ENCODE measurements around the gene SPG11.

- TF ChIP-seq POLR2A (IDR thresholded peaks at IDR 0.05; ENCODE audit: low read depth, low read length), result no peak
- no peak for TF ChIP-seq IRF5 (IDR thresholded peaks at IDR 0.05; ENCODE audit: borderline replicate concordance)
- TF ChIP-seq ZNF384 (IDR thresholded peaks at IDR 0.05; ENCODE audit: borderline replicate concordance, low read depth, low read length), result no peak
- TF ChIP-seq CTCF (IDR thresholded peaks at IDR 0.05 in 2 of 3, conservative IDR thresholded peaks at IDR 0.05 in 1 of 3; ENCODE audit: control insufficient read depth in 2 of 3, extremely low read depth in 1 of 3, insufficient read depth in 1 of 3, low read depth in 3 of 3, low read length in 3 of 3), result no peak
- no peak for TF ChIP-seq NFYB (IDR thresholded peaks at IDR 0.05; ENCODE audit: insufficient read depth, low read depth, low read length)
- no peak for TF ChIP-seq YBX1 (IDR thresholded peaks at IDR 0.05)
- no peak for TF ChIP-seq CHD2 (IDR thresholded peaks at IDR 0.05; ENCODE audit: borderline replicate concordance, low read depth, low read length)
- TF ChIP-seq PML (IDR thresholded peaks at IDR 0.05; ENCODE audit: low read length), result no peak
- TF ChIP-seq EGR1 (IDR thresholded peaks at IDR 0.05; ENCODE audit: borderline replicate concordance in 1 of 2, low read depth in 2 of 2, low read length in 2 of 2), result no peak
- TF ChIP-seq, protein P1, sequence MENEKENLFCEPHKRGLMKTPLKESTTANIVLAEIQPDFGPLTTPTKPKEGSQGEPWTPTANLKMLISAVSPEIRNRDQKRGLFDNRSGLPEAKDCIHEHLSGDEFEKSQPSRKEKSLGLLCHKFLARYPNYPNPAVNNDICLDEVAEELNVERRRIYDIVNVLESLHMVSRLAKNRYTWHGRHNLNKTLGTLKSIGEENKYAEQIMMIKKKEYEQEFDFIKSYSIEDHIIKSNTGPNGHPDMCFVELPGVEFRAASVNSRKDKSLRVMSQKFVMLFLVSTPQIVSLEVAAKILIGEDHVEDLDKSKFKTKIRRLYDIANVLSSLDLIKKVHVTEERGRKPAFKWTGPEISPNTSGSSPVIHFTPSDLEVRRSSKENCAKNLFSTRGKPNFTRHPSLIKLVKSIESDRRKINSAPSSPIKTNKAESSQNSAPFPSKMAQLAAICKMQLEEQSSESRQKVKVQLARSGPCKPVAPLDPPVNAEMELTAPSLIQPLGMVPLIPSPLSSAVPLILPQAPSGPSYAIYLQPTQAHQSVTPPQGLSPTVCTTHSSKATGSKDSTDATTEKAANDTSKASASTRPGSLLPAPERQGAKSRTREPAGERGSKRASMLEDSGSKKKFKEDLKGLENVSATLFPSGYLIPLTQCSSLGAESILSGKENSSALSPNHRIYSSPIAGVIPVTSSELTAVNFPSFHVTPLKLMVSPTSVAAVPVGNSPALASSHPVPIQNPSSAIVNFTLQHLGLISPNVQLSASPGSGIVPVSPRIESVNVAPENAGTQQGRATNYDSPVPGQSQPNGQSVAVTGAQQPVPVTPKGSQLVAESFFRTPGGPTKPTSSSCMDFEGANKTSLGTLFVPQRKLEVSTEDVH (IDR thresholded peaks at IDR 0.05; ENCODE audit: low read depth, partially characterized antibody), result no peak
- no peak for TF ChIP-seq ZNF274 (IDR thresholded peaks at IDR 0.05; ENCODE audit: insufficient read depth, insufficient read length)
These were observed 26.5 kb downstream of the SPG11 start for GRCh38 chr15:44636976-44637375.
